Mucosa of stomach (tissue), 1 donor: ENCODE results near the gene SALL2.
A peak's percentile ranks its signal among the peaks of the same experiment; 100 is the strongest.

Source experiments
- H3K27me3 ChIP-seq: one replicate; pipeline ENCODE4 v1.7.0; 2013; ENCODE audit warnings: mild to moderate bottlenecking, low read length; ENCODE audit not compliant: control insufficient read depth, insufficient read depth
- H3K36me3 ChIP-seq: one replicate; pipeline ENCODE4 v1.7.0; 2013; ENCODE audit warnings: low read length; ENCODE audit not compliant: control insufficient read depth, insufficient read depth
- H3K4me1 ChIP-seq: one replicate; pipeline ENCODE4 v1.7.0; 2013; ENCODE audit warnings: mild to moderate bottlenecking, low read length; ENCODE audit not compliant: control insufficient read depth, insufficient read depth
- H3K4me3 ChIP-seq: one replicate; pipeline ENCODE4 v1.7.0; 2013; ENCODE audit warnings: low read length
- H3K9ac ChIP-seq: one replicate; pipeline ENCODE4 v1.7.0; 2013; ENCODE audit warnings: mild to moderate bottlenecking, low read length, moderate library complexity
- H3K9me3 ChIP-seq: one replicate; pipeline ENCODE4 v1.7.0; 2013; ENCODE audit warnings: mild to moderate bottlenecking, low read length, moderate library complexity; ENCODE audit not compliant: control insufficient read depth
- donor health status: Pancreatic carcinoma.

Gene SALL2

GRCh38 chr14:21524575-21525490 is 1.3 kb downstream of the SALL2 start:
- Histone ChIP-seq H3K36me3 (no peaks in the 10 kb centered on the region), H3K4me3 (no peak overlapping the region), H3K9ac (peak overlapping the region; percentile 63), H3K4me1 (no peaks in the 10 kb centered on the region), H3K27me3 (no peaks in the 10 kb centered on the region), H3K9me3 (no peaks in the 10 kb centered on the region)

GRCh38 chr14:21523203-21523602 is 2.9 kb downstream of the SALL2 start:
- Histone ChIP-seq H3K9me3 (no peaks in the 10 kb centered on the region), H3K36me3 (no peaks in the 10 kb centered on the region), H3K27me3 (no peaks in the 10 kb centered on the region)

GRCh38 chr14:21521501-21521900 is 4.6 kb downstream of the SALL2 start:
- Histone ChIP-seq H3K4me3 (no peak overlapping the region), H3K4me1 (no peaks in the 10 kb centered on the region), H3K9ac (no peak overlapping the region), H3K36me3 (no peaks in the 10 kb centered on the region), H3K27me3 (no peaks in the 10 kb centered on the region), H3K9me3 (no peaks in the 10 kb centered on the region)

More at GRCh38 chr14:21523203-21523602, 2.9 kb downstream of the SALL2 start:
- H3K9ac ChIP-seq = no peak overlapping the region
- H3K4me1 ChIP-seq = no peaks in the 10 kb centered on the region
- no peak overlapping the region for H3K4me3 ChIP-seq

- H3K4me1 ChIP-seq = no peaks in the 10 kb centered on the region
- H3K4me3 ChIP-seq = no peak overlapping the region
- no peak overlapping the region for H3K9ac ChIP-seq
- no peaks in the 10 kb centered on the region for H3K36me3 ChIP-seq
- no peaks in the 10 kb centered on the region for H3K9me3 ChIP-seq
- no peaks in the 10 kb centered on the region for H3K27me3 ChIP-seq
These were observed 5.4 kb downstream of the SALL2 start for GRCh38 chr14:21520767-21521166.

GRCh38 chr14:21518725-21519124 is 7.4 kb downstream of the SALL2 start:
- no peak overlapping the region for H3K4me3 ChIP-seq

GRCh38 chr14:21514341-21514740 is 11.8 kb downstream of the SALL2 start:
- Histone ChIP-seq H3K27me3 (no peaks in the 10 kb centered on the region), H3K4me1 (peaks cover 9% of the 10 kb centered on the region), H3K9me3 (no peaks in the 10 kb centered on the region), H3K36me3 (no peaks in the 10 kb centered on the region), H3K9ac (no peak overlapping the region), H3K4me3 (no peak overlapping the region)

More at GRCh38 chr14:21518725-21519124, 7.4 kb downstream of the SALL2 start:
- H3K27me3 ChIP-seq = no peaks in the 10 kb centered on the region
- no peaks in the 10 kb centered on the region for H3K9me3 ChIP-seq
- no peak overlapping the region for H3K9ac ChIP-seq
- no peaks in the 10 kb centered on the region for H3K4me1 ChIP-seq
- H3K36me3 ChIP-seq = no peaks in the 10 kb centered on the region

GRCh38 chr14:21510735-21511657 is 15.2 kb downstream of the SALL2 start, which contains the start of gene METTL3:
METTL3 (minus strand) TSS chr14:21511340; CDS start chr14:21511223, 117 bp downstream.
- Histone ChIP-seq H3K4me1 (peaks cover 9% of the 10 kb centered on the region), H3K27me3 (no peaks in the 10 kb centered on the region), H3K36me3 (no peaks in the 10 kb centered on the region), H3K4me3 (peak within 1 kb of the TSS; percentile 93), H3K9ac (peak within 1 kb of the TSS; percentile 82), H3K9me3 (no peaks in the 10 kb centered on the region)

- H3K9me3 ChIP-seq = no peaks in the 10 kb centered on the region
- H3K9ac ChIP-seq = peak overlapping the region; percentile 82
- peaks cover 9% of the 10 kb centered on the region for H3K4me1 ChIP-seq
- no peaks in the 10 kb centered on the region for H3K36me3 ChIP-seq
- no peaks in the 10 kb centered on the region for H3K27me3 ChIP-seq
- H3K4me3 ChIP-seq = no peak overlapping the region
These were observed 16.6 kb downstream of the SALL2 start for GRCh38 chr14:21509432-21510143.

GRCh38 chr14:21506557-21506956 is 19.6 kb downstream of the SALL2 start:
- H3K4me3 ChIP-seq = no peak overlapping the region
- H3K9me3 ChIP-seq = no peaks in the 10 kb centered on the region
- H3K36me3 ChIP-seq = peaks cover 7% of the 10 kb centered on the region
- H3K4me1 ChIP-seq = peaks cover 9% of the 10 kb centered on the region
- no peak overlapping the region for H3K9ac ChIP-seq
- H3K27me3 ChIP-seq = no peaks in the 10 kb centered on the region

- Histone ChIP-seq H3K36me3 (peaks cover 7% of the 10 kb centered on the region), H3K9ac (no peak overlapping the region), H3K4me3 (no peak overlapping the region), H3K9me3 (no peaks in the 10 kb centered on the region), H3K27me3 (no peaks in the 10 kb centered on the region), H3K4me1 (peaks cover 5% of the 10 kb centered on the region)
These were observed 21.1 kb downstream of the SALL2 start for GRCh38 chr14:21505012-21505553.

GRCh38 chr14:21503376-21503775 is 22.8 kb downstream of the SALL2 start:
- Histone ChIP-seq H3K4me3 (no peak overlapping the region), H3K4me1 (no peaks in the 10 kb centered on the region), H3K9me3 (no peaks in the 10 kb centered on the region), H3K9ac (no peak overlapping the region), H3K27me3 (no peaks in the 10 kb centered on the region), H3K36me3 (peaks cover 7% of the 10 kb centered on the region)
